GM18508 (cell line): ENCODE data around the gene OSGIN1.

Experiments used
- ATAC-seq: cut with Tn5 transposase; IDR thresholded peaks from one replicate; pipeline ENCODE4 v1.9.1; 2021; ENCODE audit warnings: moderate number of reproducible peaks; ENCODE audit not compliant: insufficient read depth, unreplicated experiment

OSGIN1 gene

DNA sequence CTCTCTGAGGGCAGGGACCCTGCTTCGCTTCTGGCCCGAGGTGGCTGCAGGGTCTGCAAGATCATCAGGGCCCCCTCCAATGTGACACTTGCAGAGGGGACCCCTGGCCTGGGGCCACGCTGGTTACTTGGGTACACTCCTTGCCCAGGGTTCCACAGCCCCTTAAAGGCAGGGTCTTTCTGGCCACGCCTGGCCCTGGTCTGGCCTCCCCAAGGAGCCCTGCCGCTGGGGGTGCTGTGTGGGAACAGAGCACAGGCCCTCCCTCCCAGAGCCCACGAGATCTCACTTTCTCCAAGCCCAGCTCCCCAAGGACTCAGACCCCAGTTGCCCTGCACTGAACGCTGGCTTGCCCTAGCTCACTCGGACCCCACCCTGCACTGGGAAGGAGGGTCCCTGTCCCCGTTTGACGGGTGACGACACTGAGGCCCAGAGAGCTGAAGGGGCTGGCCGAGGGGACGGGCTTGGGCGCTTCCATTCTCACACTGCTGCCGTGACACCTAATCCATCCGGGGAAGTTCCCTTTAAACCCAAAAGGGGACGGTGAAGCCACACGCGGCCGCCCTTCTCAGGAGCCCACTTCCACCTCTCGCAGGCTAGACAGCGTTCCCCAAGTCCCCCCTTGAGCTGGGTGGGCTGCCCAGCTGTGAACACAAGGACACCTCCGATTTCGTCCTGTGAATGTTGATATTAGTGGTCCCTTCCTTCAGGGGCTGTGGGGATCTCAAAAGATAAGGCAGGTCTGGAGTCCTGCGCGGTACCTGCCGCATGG, 26.9 kb upstream of the OSGIN1 start:
- no peak for ATAC-seq

DNA sequence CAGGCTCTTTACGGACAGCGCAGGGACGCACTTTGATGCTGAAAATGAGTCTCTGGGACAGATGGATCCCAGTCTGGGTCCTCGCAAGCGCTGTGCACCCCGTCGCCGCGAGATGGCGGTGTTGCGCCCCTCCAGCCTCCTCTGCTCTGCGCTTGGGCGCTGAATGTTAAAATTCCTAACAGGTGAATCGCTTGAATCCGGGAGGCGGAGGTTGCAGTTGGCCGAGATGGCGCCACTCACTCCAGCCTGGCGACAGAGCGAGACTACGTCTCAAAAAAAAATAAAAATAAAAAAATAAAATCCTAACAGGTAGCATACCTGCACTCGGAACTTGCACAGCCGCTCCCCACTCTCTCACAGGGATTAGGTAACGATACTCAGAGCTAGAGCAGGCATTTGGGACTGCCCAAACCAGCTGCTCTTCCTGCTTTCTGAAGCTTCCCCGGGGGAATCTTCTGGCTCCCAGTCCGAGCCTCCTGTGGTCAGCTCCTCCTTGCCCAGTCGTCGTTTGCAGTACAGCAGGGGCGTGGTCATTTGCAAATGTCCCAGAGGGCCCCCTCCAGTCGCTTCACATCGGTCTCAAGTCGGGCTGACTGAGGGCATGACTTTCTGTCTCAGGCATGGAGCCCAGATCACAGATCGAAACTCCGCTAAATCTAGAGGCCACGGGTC, 26.2 kb upstream of the OSGIN1 start:
- ATAC-seq, result no peak

DNA sequence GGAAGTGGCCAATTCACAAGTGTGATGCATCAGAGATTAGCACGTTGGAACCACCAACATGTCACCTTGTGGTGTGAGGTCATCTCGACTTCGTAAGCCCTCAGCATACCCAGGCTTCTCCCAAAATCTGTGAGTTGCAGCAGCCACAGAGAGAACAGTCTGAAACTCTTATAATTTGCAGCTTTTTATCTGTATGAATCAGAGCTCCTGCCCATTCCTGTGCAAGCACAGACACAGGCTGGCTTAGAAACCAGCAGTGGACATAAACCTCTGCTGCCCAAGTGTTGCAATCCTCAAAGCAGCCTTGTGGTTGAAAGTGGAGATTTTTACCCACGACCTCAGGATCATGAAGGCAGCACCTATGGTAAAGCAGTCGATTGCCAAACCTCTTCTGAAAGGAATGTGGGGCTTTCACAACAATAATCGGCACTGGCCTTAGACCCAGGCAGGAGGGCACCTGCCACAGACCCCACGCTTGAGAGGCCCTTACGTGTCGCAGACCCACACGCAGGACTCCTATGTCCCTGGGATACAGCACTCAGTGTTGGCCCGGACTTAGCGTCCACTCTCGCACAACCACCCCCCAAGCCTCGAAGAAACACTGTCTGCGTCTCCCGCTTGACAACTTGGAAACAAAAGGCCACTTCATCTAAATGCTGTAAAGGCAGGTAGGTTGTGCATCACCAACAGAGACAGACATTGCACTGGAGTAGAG, 24.5 kb upstream of the OSGIN1 start:
- ATAC-seq, result no peak

DNA sequence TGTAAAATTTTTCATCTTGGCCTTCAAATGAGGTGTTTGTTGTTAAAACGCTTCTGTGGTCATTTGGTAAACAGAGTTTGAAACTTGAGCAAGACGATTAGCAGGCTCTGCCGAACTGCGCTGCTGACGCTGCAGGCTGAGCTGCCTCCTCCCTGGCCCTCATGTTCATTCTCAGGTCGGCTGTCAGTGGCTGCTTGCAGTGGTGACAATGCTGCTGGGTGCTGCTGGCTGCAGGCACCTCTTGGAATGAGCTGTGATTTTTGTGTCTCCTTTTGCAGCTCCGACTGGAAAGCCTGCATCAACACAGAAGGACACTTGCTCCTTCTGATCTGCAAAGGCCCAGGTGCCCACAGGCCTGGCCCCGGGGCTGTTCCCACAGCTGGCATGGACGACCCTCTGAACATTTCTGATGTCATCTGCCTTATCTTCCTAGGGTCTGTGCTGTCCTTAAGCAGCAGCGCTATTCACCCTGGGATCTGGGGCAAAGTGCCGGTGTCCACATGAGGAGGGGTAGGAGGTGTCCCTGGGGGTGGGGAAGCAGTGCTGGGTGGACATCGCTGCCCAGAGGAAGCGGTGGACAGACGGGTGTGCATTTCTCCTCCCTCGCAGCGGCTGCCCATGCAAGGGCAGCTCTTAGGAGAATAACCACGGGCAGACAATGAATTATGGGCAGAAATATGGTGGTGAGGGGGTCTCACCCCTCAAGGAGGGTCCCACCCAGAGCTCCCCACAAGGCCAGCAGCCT, 23.1 kb upstream of the OSGIN1 start:
- ATAC-seq, result no peak

DNA sequence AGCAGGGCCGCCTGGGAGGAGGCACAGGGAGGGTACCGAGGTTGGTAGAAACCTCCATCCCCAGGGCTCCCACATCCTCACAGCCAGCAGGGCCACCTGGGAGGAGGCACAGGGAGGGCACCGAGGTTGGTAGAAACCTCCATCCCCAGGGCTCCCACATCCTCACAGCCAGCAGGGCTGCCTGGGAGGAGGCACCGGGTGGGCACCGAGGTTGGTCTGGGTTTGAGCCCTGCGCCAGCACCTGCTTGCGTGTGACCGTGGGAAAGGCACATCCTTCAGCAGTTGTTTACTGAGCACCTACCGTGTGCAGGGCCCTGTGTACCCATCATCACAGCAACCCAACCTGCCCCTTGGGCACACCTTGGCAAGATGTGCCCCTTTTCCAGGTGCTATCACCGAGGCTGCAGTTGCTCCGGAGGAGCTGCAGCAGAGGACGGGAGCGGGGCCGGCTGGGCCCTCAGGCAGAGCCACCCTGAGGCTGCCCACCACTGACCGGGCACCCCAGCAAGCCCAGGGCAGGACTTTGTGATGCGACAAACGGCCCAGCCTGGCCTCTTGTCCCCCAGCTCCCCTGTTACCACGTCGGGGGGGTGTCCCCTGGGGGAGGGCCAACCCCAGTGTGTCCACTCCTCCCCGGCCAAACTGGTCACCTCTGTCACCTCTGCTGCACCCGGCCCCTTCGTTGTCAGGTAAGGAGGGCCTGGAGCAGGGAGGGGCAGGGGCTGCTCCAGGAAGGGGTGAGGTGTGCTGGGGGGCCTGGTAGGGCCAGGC, 22.1 kb upstream of the OSGIN1 start:
- no peak for ATAC-seq

DNA sequence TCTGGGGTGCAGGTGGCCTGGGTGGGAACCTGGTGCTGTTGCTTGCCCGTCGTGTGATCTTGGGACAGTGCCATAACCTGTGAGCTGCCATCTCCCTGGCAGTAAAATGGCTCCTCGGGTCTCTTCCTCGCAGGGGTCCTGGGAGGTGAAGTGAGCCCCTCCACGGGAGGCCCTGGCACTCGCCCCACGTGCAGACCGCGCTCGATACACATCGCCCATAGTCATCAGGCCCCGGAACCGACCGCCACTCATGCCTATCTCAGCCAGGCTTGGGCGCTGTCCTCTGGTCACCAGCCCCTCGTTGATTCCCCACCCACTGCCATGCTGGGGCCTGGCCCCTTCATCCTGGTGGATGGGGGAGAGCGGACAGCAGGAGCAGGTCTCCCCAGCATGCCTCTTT, 21.5 kb upstream of the OSGIN1 start:
- ATAC-seq, result no peak

DNA sequence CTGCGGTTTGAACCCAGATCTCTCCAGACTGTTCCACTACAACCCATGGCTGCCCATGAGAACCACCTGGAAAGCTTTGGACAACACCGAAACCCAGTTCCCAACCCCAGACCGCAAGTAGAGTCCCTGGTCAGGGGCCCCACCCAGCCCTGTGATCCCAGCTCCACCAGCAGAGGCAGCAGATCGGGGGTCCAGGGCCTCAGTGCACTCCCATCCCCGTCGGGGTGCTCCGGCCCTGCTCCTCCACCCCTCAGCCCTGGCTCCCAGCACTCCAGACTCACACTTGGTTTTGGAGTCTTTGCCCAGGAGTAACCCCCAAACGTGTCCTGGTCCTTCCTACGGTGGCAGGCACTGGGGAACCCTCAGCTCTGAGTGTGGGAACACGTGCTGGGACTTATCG, 20.7 kb upstream of the OSGIN1 start:
- no peak for ATAC-seq

DNA sequence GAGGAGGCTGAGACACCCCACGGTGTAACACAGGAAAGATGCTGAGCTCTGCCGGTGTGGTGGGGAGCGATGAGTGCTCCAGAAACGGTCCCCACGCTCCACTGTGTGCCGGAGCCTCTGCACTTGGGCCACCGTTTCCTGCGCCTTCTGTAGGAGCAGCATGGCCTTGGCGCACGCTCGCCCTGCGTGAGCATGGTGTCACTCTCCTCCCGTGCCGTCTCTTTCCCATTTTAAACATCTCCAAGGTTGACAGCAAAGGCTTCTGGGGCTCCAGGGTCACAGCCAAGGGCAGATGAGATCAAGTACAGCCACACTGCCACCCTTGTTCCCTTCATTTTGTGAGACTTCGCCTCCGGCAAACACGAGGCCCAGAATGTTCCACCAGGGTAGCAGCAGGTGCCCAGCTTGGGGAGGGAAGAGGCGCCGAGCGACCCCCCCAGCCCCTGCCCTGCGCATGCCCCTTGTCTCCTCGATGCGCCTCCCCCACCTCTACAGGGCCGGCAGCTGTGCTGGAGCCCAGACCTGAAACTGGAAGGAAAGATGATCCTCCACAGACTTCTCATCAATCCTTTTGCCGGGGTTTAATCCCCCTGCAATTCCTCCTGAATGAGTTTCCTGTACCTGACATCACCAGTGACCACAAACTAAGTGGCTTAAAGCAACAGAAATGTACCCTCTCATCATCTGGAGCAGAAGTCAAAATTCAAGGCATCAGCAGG, 19.9 kb upstream of the OSGIN1 start:
- ATAC-seq, result no peak

DNA sequence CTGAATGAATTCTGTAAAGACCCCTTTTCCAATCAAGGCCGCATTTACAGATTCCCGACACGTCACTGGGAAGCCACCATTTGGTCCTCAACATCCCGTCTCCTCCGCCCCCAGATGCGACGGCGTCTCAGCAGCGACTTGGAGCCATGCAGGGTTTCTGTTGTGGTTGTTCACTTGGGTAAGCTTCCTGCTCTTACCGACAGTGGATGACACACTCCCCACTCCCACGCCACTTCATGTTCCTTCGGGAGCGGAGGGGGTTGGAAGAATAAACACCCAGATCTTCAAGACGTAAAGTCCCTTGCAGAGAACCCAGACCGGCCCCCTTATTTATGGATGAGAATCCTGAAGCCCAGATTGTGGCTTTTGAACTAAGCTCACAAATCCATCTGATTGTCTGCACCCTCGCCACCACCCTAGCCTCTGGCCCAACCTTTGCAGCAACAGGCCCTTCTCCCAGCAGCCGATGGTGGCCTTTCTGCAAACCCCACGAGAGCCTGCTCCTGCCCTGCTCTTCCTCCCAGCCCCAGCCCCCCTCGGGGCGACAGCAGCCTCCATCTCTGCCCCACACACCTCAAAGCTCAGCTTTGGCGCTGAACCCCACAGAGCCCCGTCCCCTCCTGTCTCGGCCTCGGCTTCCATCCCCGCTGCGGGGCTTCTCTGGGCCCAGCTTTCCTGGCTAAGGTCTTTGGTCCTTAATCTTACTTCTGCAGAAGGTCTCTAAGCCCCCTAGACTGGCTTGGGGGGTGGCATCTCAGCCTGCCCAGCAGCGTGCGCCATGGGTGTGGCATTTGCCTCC, 19.0 kb upstream of the OSGIN1 start:
- ATAC-seq, result no peak

DNA sequence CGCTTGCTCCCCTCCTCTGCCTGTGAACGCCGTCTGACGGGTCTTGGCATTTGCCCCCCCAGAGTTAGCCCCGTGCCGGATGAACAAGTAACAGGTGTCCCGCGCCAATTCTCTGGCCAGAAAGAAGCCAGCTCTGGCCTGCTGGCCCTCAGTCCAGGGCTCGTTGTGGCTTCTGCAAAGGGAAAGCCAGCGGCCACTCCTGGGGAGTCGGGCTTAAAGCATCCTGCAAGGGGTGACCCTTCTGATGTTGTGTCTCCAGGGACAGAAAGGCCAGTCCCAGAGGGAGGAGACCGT, 18.4 kb upstream of the OSGIN1 start:
- no peak for ATAC-seq

DNA sequence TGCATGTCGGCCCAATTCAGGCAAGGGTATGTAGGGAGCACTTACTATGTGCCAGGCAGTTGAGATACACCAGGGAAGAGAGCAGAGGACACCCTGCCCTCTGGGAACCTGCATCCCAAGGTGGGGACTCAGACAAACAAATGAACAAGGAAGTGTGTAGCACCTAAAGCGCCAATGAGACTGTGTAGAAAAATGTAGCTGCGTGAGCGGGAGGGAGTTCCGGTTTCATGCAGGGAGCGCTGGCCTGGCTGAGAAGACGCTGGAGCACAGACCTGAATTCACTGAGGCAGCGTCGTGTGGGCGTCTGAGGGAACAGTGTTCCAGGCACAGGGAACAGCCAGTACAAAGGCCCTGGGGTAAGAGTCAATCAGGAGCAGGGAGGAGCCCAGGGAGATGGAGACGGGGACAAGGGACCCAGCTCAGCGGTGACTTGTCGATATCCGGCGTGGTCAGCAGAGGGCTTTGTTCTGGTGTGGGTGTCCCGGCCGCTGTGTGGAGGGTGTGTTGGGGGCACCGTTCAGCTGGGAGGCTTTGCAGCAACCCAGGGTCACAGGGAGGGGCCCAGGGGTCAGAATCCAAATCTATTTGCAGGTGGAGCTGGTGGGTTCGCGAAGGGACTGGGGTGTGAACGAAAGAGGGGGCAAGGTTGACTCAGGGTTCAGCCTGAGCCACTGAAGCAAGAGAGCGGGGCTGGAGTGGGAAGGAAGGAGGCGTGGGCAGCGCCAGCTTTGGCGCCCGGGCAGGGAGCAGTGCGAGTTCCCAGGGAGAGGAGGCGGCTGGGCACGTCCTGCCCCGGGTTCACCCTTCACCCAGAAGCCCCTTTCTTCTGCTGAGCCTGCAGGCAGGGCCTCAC, 17.8 kb upstream of the OSGIN1 start:
- no peak for ATAC-seq

DNA sequence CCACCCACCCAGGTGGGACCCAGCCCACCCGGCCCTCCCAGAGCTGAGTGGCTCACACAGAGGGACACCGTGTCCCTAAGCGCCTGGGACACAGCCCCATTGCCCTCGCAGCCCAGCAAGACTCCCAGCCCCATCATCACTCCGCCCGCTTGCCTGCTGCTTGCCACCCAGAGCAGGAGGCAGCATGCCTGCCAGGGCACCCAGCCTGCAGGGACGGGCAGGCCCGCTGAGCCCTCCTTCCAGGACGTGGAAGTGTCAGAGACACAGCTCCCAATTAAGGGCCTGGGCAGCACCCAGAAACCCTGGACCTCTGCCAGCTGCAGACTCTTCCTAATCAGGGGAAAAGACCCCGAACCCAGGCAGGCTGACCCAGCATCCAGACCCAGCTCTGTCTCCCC, 17.2 kb upstream of the OSGIN1 start:
- no peak for ATAC-seq

DNA sequence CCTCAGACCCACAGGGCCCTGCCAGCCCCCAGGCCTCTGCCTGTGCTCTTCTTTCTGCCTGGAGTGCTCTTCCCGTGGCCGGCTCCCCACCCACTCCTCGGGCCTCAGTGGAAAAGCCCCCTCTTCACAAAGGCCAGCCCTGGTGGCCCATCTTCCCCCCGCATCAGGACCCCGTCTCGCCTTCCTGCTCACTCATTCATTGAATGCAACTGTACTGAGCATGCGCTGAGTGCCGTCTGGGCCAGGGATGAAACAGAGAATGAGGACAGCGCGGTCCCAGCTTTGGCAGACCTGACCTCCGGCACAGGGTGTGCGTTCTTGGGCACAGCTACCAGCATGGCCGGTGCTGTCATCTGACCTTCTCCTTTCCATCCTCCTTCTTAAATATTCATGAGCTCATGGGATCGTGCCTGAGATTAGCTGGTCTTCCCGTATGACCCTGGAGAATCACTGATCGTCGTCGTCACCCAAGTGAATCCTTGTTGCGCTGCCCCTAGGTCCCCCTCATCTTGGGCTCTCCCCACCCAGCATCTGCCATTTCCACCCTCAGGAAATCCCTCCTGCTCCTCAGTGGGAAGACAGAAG, 16.4 kb upstream of the OSGIN1 start:
- ATAC-seq, result no peak

DNA sequence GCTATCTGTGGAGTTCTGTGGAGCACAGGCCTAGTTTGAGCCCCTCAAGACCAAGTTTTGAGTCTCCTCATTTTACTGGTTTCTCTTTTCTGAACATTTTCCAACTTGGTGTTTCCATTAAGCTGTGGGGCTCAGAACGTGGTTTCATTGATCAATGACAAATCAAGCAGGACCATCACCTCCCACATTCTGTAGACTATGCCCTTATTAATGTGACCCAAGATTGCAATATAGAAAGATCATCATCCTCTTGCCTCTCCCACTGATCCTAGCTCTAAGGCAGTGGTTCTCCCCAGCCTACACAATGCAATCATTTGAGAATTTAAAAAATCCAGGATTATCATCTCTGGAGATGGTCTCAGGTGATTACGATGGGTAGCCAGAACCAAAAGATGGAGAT, 15.8 kb upstream of the OSGIN1 start:
- ATAC-seq, result no peak

DNA sequence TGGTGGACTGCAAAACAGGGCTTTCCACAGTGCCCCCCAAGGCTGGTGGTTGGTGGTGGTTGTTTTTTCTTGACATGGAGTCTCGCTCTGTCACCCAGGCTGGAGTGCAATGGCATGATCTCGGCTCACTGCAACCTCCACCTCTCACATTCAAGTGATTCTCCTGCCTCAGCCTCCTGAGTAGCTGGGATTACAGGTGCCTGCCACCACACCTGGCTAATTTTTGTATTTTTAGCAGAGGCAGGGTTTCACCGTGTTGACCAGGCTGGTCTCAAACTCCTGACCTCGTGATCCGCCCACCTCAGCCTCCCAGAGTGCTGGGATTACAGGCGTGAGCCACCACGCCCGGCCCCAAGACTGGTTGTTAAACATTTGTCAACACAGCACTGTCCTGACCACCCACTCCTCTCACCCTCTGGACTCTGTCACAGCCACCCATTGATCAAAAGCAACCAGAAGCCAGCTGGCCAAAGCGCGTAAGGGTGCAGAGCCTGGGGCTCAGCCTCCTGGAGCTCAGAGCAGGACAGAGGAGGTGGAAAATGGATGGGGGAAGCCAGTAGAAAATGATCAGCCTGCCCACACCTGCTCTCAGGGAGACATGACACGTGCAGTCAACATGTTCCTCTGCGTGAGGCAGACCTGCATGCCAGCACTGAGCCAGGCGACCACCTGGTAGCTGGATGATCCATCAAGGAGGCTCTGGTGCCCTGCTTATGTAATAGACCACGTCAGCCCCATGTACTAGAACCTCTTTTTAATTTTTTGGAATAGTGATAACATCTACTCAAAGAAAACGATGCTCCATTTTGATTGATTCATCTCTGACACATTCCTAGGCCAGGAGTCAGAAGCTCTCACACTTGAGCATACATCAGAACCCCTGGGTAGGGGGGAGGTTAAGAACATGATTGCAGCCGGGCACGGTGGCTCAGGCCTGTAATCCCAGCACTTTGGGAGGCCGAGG, 14.8 kb upstream of the OSGIN1 start:
- ATAC-seq, result no peak

DNA sequence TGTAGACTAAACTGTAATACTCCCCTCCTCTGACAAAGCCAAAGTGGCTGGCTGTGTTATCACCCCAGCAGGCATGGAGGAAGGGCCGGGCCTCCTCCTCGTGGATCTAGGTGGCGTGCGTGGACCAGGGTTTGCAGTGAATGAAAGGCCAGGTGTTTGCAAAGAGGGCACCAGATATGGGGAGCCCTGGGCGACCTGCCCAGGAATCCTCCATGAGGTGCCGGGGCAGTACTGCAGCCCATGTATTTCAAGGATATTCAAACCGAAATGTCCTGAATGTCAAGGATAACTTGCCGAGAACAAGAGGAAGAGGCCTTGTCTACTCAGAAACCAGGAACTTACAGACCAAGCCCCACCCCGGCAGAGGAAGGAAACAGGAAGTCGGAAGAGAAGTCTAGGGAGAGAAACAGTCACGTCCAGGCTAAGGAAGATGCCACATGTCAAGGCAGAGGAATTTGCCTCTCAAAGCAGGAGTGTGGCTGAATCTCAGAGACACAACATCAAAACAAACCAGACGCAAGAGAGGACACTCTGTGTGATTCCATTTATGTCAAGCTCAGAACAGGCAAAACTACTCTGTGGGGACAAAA, 13.7 kb upstream of the OSGIN1 start:
- no peak for ATAC-seq
